Astrocyte of the spinal cord (primary cell): ENCODE results near the gene UPK3A.

ENCODE experiments used
- DNase-seq: peaks from one replicate; pipeline ENCODE4 v3.0.0; 2011; ENCODE audit warnings: low read depth, low spot score
- H3K4me3 ChIP-seq: 2 replicates; pipeline ENCODE4 v1.5.1; 2011; ENCODE audit warnings: low read depth, mild to moderate bottlenecking, low read length, moderate library complexity
- in situ Hi-C: cut with HindIII; loops from 2 replicates; pipeline ENCODE4 v1.10.0; 2017; ENCODE audit warnings: low sequenced_read_pairs
- TF ChIP-seq, protein P1 (sequence below): IDR thresholded peaks from 2 replicates; pipeline ENCODE4 v1.5.1; 2012; ENCODE audit warnings: low read depth, mild to moderate bottlenecking, low read length, inconsistent platforms

UPK3A gene

GRCh38 chr22:45305456-45306075, 20.8 kb downstream of the UPK3A start:
- in situ Hi-C loops, result no loop called here
- TF ChIP-seq, protein P1, sequence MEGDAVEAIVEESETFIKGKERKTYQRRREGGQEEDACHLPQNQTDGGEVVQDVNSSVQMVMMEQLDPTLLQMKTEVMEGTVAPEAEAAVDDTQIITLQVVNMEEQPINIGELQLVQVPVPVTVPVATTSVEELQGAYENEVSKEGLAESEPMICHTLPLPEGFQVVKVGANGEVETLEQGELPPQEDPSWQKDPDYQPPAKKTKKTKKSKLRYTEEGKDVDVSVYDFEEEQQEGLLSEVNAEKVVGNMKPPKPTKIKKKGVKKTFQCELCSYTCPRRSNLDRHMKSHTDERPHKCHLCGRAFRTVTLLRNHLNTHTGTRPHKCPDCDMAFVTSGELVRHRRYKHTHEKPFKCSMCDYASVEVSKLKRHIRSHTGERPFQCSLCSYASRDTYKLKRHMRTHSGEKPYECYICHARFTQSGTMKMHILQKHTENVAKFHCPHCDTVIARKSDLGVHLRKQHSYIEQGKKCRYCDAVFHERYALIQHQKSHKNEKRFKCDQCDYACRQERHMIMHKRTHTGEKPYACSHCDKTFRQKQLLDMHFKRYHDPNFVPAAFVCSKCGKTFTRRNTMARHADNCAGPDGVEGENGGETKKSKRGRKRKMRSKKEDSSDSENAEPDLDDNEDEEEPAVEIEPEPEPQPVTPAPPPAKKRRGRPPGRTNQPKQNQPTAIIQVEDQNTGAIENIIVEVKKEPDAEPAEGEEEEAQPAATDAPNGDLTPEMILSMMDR, result no peak
- DNase-seq, result no peak
- no peak overlapping the region for H3K4me3 ChIP-seq

DNA sequence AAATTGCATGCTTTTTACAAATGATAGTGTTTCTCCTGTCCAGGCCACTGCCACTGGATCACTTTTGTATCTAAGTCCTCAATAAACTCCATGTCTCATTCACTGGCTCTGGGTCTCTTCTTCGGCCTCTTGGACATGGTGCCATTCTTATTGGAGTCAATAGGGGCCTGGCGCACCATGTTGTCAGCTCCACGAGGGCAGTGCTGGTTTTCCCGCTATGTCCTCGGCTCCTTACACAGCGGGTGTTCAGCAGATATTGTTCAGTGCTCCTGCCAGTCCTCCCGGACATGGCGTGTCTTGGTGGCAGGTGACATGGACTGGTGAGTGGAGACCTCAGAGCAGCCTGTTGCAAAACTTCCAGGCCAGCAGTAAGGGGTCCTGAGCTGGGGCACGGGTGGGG, 21.4 kb downstream of the UPK3A start:
- TF ChIP-seq, protein P1, result no peak
- in situ Hi-C loops, result no loop called here
- H3K4me3 ChIP-seq, result no peak overlapping the region
- DNase-seq, result no peak

DNA sequence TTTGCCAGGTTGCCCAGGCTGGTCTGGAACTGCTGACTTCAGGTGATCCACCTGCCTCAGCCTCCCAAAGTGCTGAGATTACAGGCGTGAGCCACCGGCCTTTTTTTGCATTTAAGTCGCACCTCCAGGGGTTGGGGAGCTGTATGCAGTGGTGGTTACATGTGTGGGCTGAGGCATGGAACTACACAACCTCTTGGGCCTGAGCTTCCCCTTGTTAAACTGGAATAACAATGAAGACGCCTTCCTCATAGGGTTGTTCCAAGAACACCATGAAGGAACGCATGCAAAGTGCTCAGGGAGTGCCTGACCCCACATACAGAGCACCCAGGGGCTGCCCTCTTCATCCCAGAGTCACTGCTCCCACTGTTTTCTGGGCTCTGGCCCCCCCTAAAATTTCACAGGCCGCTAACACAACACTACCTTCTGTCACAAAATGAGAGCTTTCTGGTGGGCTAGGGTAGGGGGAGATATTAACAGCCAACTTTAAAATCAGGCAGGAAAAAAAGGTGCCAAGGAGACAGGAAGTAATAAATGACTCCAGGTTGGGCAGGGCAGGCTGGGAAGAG, 23.7 kb downstream of the UPK3A start:
- in situ Hi-C loops, result no loop called here
- H3K4me3 ChIP-seq, result no peak overlapping the region
- TF ChIP-seq, protein P1, result no peak
- no peak for DNase-seq

GRCh38 chr22:45308957-45309421, 24.2 kb downstream of the UPK3A start:
- TF ChIP-seq, protein P1, result no peak
- DNase-seq, result no peak
- H3K4me3 ChIP-seq, result peak overlapping the region; percentile 35
- in situ Hi-C loops, result no loop called here

DNA sequence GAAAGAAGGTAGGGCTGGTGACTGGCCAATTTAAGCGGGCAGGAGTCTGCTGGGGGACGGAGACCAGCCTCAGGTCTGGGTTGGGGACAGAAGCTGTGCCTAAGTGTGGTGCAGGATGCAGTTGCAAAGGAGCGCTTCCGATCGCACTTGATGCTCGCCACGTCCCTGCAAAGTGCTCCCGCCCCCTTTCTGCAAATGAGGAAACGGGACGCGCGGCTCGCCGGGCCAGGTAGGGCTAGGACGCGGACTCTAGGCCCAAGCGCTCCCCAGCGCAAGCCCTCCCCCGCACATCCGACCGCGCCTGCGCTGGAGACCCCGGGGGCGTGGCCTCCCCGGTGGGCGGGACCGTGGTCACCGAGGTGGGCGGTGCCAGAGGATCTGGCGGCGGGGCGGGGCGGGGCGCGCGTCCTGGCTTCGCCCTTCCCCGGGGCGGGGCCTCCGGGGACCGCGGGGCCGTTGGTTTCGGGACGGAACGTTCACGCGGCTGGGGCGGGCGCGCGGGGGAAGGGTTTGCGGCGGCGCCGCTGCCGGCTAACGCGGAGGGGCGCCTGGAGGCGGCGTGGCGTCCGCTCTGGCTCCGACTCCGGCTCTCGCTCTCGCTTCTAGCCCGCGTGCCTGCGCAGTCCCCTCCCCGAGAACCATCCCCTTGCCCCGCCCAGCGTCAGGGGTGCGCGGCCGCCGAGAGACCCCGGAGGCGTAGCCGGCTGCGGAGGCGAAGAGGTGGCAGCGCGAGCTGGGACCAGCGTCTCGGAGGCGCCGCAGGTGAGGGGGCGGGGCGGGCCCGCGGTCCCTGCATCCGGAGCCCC, 24.9 kb downstream of the UPK3A start, which contains the start of gene FAM118A:
Gene FAM118A (plus strand): TSS at position 513 of the 806 bp plus-strand sequence. CDS start 12,446 bp downstream, outside the sequence.
- peak; percentile 93 for DNase-seq
- H3K4me3 ChIP-seq, result peak within 1 kb of the TSS; percentile 85
- TF ChIP-seq, protein P1, result no peak
- in situ Hi-C loops, result no loop called here

- in situ Hi-C loops, result no loop called here
- peak overlapping the region; percentile 85 for H3K4me3 ChIP-seq
- TF ChIP-seq, protein P1, result no peak
- DNase-seq, result no peak
Observed at GRCh38 chr22:45310331-45310976, 25.7 kb downstream of the UPK3A start.
